GM21717 (cell line): ENCODE data around the gene MYL12A.

Experiments used
- ATAC-seq: cut with Tn5 transposase; IDR thresholded peaks from one replicate; pipeline ENCODE4 v1.9.1; 2021; ENCODE audit warnings: mild to moderate bottlenecking, moderate library complexity; ENCODE audit not compliant: unreplicated experiment

Gene MYL12A

DNA sequence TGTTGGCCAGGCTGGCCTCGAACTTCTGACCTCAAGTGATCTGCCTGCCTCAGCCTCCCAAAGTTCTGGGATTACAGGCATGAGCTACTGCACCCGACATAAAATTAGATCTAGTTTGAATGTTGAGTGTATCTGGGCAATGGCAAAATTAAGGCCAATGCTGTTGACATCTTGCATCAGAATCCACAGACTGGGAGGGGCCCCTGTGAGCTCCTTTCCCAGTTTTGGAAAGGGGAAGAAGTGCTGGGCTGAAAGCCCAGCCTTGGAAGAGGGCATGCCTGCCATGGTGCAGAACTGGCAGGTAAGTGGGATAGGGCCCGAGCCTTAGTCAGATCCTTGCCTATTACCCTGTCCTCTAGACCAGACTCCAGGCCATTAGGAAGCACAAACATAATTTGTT lies 23.4 kb upstream of the MYL12A start:
- no peak for ATAC-seq

DNA sequence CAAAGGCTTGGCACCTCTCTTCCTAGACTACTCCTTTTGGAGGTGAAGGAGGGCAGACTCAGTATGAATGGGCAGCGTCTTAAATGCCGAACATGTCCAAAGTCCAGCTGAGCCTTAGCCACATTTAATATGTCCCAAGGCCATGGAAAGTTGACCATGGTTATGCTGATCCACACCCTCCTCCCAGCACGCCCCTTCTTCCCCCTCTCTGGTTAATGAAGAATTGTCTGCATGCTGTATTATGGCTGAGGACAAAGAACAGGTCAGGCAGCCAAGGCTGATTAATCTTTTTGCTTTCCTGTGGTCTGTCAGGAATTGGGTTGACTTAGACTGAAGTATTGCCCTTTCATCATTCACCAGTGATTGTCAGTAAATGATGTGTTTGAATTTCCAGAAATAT lies 22.0 kb upstream of the MYL12A start:
- ATAC-seq: no peak

DNA sequence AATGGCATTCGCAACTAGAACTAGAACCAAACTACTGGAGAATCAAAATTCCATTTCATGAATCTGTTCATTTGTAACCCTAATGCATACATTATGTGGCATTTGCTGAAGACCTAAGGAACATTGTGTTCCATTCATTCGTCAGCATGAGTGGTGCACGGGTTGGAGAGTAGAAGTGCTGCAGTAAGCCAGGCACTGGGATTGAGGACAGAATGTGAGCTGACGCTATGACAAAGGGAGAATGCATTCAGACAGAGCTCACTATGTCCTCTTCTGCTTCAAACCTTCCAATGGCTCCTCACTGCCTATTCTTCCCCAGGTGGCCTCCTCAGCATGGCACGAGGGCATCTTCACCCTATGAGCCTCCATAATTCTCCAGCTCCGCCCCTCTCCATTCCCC lies 21.6 kb upstream of the MYL12A start:
- no peak for ATAC-seq

DNA sequence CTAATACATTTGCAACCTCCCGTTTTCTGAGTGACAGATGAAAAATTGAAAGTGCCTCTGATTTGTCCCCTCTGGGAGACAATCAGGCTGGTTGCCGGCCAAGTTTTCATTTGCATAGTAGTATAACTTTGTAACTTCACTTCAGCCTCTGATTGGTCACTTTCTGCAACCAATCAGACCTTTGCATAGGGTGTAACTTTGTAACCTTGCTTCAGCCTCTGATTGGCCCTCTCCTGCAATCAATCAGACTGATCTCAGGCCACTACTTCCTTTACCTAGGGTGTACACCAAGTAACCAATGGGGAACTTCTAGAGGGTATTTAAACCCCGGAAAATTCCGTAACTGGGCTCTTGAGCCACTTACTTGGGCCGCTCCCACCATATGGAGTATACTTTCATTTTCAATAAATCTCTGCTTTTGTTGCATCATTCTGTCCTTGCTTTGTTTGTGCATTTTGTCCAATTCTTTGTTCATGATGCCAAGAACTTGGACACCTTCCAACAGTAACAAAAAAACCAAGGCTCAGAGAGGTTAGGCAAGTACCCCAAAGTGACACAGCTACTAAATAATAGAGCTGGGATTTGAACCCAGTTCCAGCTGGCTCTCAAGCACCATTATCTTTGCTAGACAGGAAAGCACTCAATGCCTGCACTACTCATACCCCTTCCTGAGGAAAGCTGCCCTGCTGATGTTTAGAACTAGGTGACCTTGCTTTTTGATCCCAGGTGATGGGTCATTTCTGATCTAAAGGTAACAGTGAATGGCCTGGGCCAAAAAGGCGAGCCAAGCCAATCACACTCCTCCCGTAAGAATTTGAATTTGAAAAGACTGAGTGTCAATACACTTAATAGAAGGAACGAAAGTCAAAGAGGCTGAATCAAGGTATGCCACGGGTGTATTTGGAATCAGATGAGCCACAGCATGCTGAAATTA lies 16.9 kb upstream of the MYL12A start:
- ATAC-seq: no peak

DNA sequence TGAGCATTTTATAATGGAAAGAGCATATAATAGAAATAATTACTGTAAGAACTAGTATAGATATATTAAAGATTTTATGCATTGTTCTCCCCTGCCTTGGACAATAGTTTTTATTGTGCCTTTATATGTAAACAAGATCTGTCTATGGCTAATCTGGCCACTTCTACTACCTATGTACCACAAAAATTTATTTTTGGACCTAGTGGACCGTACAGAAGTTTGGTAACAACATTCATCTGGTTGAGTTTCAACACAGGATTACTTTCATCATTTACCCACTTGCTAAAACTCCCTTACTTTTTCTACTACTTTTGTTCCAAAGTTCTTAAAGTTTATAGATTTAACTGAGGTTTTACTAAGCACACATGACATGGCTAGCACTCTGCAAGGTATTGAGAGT lies 14.6 kb upstream of the MYL12A start:
- ATAC-seq: no peak

DNA sequence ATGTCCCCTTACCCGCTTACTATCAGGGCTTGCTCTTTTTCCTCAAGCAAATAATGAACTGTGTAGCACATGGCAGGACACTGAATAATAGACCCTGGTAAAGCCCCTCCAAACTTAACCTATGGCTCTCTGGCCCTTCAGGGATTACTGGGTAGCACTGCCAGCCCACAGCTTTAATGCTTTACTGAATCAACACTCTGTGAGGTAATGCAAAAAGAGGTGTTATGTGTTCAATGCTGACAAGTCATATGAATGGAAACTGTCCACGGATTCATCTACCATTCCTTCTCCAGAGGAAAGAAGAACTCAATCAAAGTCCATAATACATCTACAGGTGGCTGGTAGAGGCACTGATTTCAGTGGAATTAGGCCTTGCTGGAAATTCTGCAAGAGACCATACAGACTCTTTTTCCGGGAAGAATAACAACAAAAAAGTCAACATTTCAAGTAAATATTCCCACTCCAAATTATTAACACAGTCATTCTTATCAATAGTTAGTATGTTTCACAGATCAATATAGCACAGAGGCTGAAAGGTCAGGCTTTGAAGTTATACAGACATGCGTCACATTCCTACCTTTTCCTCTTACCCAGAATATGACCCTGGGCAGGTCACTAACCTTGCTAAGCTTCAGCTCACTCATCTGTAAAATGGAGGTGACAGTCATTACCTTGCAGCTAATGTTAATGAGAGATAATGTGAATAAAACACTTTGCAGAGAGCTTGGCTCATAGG lies 14.0 kb upstream of the MYL12A start:
- no peak for ATAC-seq

DNA sequence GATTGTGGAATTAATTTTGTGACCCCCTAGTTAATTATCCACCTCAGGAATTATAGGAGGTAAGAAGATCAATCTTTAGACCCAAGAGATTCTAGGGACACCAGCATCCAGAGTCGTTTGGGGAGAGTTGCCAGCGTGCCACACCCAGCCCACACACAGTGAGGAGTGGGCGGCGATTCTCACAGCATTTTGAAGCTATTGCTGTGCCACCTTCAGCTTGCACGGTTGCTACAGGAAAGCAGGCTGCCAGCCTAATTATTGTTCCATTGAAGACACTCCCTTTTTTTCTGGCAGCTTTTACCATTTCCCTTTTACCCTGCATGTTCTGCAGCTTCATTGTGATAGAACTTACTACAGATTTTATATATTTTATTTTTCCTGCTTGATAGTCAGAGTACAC lies 13.1 kb upstream of the MYL12A start:
- ATAC-seq: no peak

DNA sequence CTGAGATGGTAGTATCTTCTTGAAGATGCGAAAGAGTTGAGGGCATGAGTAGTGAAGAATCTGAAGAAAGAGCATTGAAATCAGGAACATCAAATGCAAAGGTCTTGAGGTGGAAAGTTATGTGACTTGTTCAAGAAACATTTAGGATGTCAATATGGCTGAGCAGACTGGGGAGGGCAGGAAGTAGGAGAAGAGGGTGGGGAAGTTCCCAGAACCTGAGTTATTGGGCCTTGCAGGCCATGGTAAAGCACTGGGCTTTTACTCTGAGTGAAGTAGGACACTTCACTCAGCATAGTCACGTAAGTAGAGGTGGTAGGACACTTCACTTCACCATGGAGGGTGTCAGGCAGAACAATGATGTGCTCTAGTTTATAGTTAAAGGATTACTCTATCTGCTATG lies 11.8 kb upstream of the MYL12A start:
- ATAC-seq: no peak

DNA sequence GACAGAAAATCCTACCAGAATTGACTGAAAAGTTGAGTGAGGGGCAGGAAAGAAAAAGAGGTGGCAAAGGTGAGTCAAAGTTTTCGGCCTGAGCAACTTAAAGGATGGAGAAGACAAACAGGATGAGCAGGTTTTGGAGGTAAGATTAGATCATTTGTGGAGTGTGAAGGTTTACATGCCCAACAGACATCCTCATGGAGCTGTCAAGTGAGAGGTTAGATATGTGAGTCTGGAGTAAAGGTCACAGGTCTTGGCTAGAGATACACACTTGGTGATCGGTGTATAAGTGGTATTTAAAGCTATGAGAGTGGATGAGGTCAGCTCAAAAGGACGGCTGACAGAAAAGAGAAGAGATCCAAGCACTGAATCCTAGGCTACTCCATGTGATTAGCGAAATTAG lies 11.1 kb upstream of the MYL12A start:
- no peak for ATAC-seq

DNA sequence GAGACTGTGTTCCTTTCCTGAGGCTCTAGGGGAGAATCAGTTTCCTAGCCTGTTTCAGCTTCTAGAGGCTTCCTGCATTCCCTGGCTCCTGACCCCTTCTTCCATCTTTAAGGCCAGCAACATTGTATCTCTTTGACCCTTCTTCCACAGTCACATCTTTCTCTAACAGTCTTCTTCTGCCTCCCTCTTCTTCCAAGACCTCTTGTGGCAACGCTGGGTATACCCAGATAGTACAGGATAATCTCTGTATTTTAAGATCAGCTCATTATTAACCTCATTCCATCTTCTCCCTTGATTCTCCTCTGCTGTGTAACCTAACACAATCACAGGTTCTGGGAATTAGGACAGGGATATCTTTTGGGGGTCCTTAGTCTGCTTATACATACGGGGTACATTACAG lies 8.9 kb upstream of the MYL12A start:
- no peak for ATAC-seq

DNA sequence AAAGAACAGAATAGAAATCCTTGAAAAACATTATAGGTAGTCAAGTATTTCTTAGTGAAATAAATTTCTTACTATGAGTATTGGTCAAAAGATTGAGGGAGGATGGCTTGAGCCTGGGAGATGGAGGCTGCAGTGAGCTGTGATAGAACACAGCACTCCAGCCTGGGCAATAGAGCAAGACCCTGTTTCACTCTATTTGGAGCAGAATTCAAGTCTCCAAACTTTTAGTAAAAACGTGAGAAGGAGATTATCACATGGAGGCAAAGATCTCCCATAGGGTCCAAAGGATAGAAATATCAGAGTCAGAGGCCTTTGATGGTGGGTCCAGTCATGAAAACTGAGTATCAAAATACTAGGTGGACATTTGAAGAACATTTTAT lies 2.4 kb upstream of the MYL12A start:
- no peak for ATAC-seq

DNA sequence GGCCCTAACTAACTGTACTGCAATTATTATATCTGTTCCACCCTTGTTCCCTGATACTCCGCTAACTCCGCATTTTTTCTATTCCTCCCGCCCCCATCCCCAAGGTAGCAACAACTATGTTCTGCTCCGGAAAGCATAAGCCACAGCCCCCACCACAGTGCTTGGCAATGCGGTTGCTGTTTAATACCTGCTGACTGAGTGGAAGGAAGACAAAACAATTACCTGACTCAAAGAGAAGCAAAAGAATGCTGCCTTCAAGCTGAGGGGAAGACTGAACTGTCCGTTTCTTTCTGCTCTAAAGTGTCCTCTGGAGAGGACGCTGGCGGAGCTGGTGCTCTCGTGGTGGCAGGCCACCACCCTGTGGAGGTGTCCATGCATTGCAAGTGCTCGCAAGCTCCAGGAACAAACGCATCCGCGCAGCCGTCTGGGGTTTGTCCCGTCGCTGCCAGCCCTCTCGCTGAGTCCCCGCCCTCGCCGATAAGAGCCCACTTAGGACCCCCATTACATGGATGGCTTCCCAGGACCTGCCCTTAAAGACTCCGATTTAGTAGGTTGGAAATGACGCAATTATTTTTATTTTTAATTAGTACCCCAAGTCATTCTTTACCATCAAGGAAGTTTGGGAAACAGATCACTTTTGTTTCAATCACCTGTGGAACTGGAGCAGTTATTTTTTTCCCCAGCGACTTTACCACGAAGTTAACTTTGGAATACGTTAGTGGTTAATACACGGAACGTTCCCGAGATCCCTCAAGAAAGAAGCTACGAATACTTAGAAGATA lies 1.6 kb upstream of the MYL12A start:
- peak; percentile 47 for ATAC-seq

DNA sequence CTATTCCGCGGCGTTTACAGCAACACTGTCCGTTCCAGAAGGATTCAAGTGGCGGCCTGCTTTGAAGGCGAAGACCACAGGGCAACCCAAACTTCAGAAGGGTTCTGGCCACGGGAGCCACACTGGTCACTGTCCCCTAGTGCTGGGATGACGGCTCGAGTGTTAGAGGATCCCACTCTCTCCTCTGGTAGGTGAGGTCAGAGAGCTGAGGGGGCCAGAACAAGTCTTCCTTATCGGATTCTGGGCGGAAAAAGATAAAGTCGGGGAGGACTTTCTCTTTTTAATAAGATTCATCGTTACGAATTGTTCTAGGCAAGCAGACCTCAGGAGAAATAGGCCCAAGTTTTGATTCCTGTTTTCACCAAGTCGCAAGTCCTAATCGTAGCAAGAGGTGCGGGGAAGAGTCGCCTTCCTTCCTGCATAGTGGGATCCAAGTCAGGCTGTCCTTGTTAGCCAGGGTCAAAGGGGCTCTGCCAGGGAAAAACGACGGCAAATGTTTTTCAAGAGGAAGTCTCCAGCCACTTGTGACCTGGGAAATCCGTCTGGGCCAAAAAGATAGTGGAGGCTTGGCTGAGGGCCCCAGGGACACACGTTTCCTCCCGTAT lies 864 bp upstream of the MYL12A start:
- peak; percentile 5 for ATAC-seq

DNA sequence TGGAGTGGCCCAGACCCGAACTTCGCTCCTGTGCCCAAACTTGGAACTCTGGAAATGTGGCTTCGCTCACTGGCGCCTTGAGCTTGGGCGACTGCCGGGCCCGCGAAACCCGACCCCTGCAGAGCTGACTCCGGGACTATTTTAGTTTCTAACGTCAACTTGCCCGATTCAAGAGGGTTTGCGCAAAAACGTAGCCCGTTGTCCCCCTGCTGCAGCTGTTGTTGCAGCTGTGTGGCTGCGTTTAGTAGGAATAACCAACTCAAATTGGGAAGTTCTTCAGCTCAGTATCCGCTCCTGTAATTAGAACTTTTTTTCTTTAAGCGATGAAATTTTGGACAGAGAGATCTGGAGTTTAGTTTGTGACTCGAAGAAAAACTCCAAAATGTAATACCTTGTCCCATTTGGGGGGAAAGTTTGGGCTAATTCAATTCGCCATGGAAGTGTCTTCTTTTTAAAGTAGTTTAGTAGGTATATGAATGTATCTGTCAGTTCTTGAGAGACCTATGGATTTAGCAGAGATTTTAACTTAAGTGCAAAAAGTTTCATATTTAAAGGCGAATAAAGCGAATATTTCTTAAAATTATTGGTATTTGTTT lies 559 bp downstream of the MYL12A start:
- no peak for ATAC-seq

DNA sequence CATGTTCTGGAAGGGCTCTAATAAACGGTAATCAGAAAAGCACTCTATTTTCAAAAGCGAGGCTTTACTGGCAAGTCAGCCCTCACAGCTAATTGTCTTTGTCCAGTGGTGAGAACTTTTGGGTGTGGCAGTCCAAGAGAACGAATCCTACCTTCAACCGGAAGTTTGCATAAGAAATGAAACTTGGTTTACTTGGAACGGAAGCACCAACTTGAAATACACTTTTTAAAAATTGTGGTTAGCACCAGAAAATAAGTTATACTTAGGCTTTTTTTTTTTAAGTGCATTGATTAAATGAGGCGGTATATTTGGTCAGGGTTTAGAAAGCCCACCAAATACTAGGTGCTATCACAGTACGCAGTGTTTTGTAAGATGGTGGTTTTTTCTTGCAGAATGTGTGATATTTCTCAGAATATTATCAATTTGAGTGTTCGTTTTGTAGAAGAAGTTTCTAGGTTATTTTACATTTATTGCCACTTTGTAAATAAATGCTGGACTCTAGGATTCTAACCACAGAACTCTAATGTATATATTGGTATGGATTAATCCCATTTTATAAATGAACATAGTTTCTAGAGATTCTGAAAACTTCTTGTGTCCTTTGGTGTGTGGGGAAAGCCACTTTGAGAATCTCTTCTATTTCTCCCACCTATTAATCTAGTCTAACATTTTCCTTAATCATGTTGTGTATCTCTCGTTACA lies 1.2 kb downstream of the MYL12A start:
- no peak for ATAC-seq

DNA sequence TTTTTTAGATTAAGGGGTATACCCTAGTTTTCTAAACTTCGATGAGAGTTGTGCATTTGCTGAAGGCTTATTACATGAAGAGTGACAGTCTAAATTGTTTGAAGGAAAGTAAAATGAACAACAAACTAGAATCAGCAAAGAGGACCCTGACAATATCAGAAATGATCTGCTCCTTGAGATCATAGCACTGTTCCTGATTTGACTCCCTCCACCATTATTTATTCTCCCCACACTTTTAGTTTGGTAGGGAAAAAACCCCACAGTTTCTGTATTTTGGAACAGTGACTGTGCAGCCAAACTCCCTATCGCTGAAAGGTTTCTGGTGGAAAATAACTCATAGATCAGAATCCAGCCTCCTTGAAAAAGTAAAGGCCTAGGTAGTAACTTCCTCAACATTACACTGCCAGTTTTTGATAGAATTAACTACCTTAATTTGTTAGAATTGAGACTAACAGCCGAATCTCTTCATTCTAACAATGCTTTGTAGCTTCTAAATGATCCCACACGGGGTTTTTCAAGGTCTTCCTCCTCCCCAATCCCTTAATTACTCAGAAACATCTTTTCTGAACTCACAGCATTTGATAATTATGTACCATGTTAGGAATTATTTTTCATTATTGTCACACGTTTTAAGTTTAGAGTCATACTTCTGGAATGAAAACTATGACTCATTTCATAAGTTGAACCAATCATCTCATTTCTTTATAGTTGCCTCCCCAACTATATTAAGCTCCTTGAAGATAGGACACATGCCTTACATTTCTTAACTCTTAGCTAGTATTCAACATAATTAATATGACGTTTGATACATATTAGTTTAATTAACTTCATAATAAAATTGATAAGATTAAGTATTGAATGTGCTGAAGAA lies 2.9 kb downstream of the MYL12A start:
- no peak for ATAC-seq

DNA sequence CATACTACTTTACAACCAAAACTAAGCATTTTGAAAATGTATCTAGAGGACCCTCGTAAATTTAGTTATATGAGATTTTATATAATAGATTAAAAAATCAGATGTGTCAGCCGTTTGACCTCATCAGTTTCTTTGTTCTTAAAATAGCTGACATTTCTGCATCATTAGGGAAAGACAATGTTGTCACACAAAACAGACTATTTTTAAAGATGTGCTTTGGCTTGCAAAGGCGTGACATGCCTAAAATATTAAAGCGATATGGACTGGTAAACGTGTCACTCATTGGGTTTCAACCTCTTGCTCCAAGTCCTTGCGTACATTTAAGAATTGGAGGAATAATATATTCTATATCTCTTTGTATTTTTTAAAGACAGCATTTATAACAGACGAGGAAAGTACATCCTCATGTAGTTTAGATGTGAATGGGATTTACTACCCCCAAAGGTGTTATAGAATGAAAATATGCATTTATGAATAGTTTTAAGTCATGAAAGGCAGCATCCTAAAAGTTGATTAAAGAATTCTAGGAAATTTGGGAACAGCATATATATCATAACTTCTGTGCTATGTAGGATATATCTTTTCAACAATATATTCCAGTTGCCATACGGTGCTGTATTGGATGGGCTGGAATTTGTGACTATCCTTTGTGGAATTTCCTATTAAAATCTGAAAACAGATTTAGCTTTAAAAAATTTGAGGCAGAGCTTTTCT lies 3.8 kb downstream of the MYL12A start:
- no peak for ATAC-seq

DNA sequence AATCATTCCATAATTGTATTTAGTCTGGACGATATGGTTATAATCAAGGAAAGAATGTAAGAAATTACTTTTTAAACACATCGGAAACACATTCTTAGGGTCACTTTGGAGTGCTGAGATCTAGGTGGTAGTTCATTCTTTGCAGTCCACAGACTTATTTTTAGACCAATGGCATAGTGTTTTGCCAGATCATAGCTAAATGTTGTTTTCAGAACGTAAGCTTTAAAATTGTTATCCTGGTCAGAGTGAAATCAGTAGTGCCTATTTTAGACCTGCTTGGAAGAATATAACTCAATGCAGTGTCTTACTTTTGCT lies 4.3 kb downstream of the MYL12A start:
- no peak for ATAC-seq

DNA sequence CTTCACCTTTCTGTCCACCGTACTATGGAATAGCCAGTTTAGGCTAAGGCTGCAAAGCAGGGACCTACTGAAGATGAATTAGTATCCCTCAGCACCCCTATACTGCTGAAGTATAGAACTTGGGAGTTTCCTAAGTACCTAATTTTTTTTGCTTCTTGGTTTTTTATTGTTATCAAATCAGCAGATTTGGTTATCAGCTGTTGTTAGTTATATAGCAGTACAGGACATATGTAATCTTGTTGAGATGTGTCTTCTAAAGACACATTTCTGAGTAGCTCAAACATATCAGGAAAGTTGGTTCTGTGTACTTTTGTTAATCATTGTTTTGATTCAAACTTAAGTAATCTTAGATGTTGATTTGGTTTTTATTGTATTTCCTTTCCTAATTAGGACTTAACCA lies 5.2 kb downstream of the MYL12A start:
- ATAC-seq: no peak
